ENCODE results near the gene EDAR. TPM values are rescaled to one million over a fixed set of nuclear protein-coding genes. Genes with fewer than 3 reads are reported as not detected.

EDAR gene
- total RNA-seq, 4 donors from 2014 or later, result not detected

- no peaks in the 10 kb centered on the region for H3K27me3 ChIP-seq
- H3K36me3 ChIP-seq, result no peaks in the 10 kb centered on the region
- no peak overlapping the region for H3K27ac ChIP-seq
- ATAC-seq, result no peak
- in situ Hi-C loops (cut with MboI; ENCODE audit: low sequenced_read_pairs in 4 of 4), result no loop called here
- TF ChIP-seq POLR2A (IDR thresholded peaks at IDR 0.05), result no peak
- intact Hi-C loops (cut with DNase I; ENCODE audit: low total_unique reads), result no loop called here
- H3K9me3 ChIP-seq, result no peaks in the 10 kb centered on the region
- no peaks in the 10 kb centered on the region for H3K4me1 ChIP-seq
- no peak for DNase-seq
- no peak overlapping the region for H3K4me3 ChIP-seq
Observed at GRCh38 chr2:108923736-108924579, 65.1 kb downstream of the EDAR start.

GRCh38 chr2:108923019-108923700 is 65.9 kb downstream of the EDAR start:
- Histone ChIP-seq H3K4me3 (no peak overlapping the region), H3K4me1 (no peaks in the 10 kb centered on the region), H3K27ac (no peak overlapping the region), H3K27me3 (no peaks in the 10 kb centered on the region), H3K9me3 (no peaks in the 10 kb centered on the region), H3K36me3 (no peaks in the 10 kb centered on the region)
- DNase-seq (no peak), ATAC-seq (no peak)
- TF ChIP-seq CTCF (IDR thresholded peaks at IDR 0.05 in 4 of 5, conservative IDR thresholded peaks at IDR 0.05 in 1 of 5) (no peak), POLR2A (IDR thresholded peaks at IDR 0.05) (no peak)
- in situ Hi-C loops (cut with MboI; ENCODE audit: low sequenced_read_pairs in 4 of 4) (no loop called here), intact Hi-C loops (cut with DNase I; ENCODE audit: low total_unique reads) (no loop called here)

GRCh38 chr2:108922141-108922915 is 66.7 kb downstream of the EDAR start:
- Histone ChIP-seq H3K9me3 (no peaks in the 10 kb centered on the region), H3K27ac (no peak overlapping the region), H3K4me3 (no peak overlapping the region), H3K36me3 (no peaks in the 10 kb centered on the region), H3K4me1 (no peaks in the 10 kb centered on the region), H3K27me3 (no peaks in the 10 kb centered on the region)
- in situ Hi-C loops (cut with MboI; ENCODE audit: low sequenced_read_pairs in 4 of 4), result no loop called here
- ATAC-seq (no peak), DNase-seq (no peak)
- TF ChIP-seq CTCF (IDR thresholded peaks at IDR 0.05 in 4 of 5, conservative IDR thresholded peaks at IDR 0.05 in 1 of 5) (no peak), POLR2A (IDR thresholded peaks at IDR 0.05) (no peak)
- intact Hi-C loops (cut with DNase I; ENCODE audit: low total_unique reads), result no loop called here

- Histone ChIP-seq H3K36me3 (no peaks in the 10 kb centered on the region), H3K9me3 (no peaks in the 10 kb centered on the region), H3K27me3 (no peaks in the 10 kb centered on the region), H3K27ac (no peak overlapping the region), H3K4me1 (no peaks in the 10 kb centered on the region), H3K4me3 (no peak overlapping the region)
- intact Hi-C loops (cut with DNase I; ENCODE audit: low total_unique reads), result no loop called here
- TF ChIP-seq CTCF (IDR thresholded peaks at IDR 0.05 in 4 of 5, conservative IDR thresholded peaks at IDR 0.05 in 1 of 5) (no peak), POLR2A (IDR thresholded peaks at IDR 0.05) (no peak)
- DNase-seq, result no peak
- in situ Hi-C loops (cut with MboI; ENCODE audit: low sequenced_read_pairs in 4 of 4), result no loop called here
- ATAC-seq, result no peak
Observed at GRCh38 chr2:108921096-108922030, 67.7 kb downstream of the EDAR start.

All from gastrocnemius medialis (tissue), 4 donors.